Left ventricle myocardium inferior (tissue), 1 donor: ENCODE measurements around the gene ADAD1. TPM values are rescaled to one million over a fixed set of nuclear protein-coding genes. Genes with fewer than 3 reads are reported as not detected.

Experiments
- DNase-seq: peaks from one replicate; pipeline ENCODE4 v3.0.0-alpha.2; 2020
- H3K27ac ChIP-seq: fragments of 200-600 bp; replicated peaks from 2 replicates; pipeline ENCODE4 v1.8.0; 2021
- H3K27me3 ChIP-seq: fragments of 200-600 bp; 2 replicates; pipeline ENCODE4 v1.8.0; 2021; ENCODE audit warnings: low read depth
- H3K36me3 ChIP-seq: fragments of 200-600 bp; 2 replicates; pipeline ENCODE4 v1.8.0; 2021
- H3K4me1 ChIP-seq: fragments of 200-600 bp; 2 replicates; pipeline ENCODE4 v1.8.0; 2021
- H3K4me3 ChIP-seq: fragments of 200-600 bp; 2 replicates; pipeline ENCODE4 v1.8.0; 2021; ENCODE audit warnings: mild to moderate bottlenecking, moderate library complexity
- H3K9me3 ChIP-seq: fragments of 200-600 bp; replicated peaks from 2 replicates; pipeline ENCODE4 v1.8.0; 2021
- intact Hi-C: fragments of 100-400 bp; cut with micrococcal nuclease; formaldehyde crosslinking; loops from one replicate; pipeline ENCODE4 v1.11.0; 2022
- total RNA-seq: library from RNA; stranded (reverse); fragmentation: NEBNext Ultra II Directional; extraction: Animal tissue kit (Norgen Biotek cat#: 25700); gene quantifications from one replicate; pipeline ENCODE4 v1.2.1, GENCODE V29; 2021
- TF ChIP-seq, protein P1 (sequence below): fragments of 200-600 bp; IDR thresholded peaks from 2 replicates; pipeline ENCODE4 v1.8.0; 2021; ENCODE audit warnings: antibody characterized with exemption, mild to moderate bottlenecking, borderline replicate concordance
- donor health status: DM: no; HTN: yes; CAD: no; lungs with severe emphysema.

Gene ADAD1
- total RNA-seq, 1 donor from 2014 or later, result not detected

DNA sequence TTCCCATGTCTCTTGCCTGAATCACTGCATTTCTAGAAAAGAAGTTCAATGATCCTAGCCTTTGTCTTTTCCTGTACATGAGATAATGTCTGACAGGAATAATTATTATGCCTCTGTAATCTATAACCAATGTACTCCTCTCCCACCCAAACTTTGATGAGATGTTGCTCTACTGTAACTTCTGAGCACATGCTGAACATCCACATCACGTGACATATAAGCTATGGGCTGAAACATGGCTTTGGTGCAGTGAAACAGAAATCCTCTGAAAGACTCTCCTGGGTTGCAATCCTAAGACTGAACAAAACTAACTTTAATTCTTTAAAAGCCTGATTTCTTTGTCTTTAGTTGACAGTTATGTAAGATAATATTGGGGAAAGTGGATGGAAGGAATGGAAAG is 1.5 kb upstream of the ADAD1 start:
- no peaks in the 10 kb centered on the region for H3K27me3 ChIP-seq
- intact Hi-C loops, result no loop called here
- no peak overlapping the region for H3K27ac ChIP-seq
- H3K36me3 ChIP-seq, result no peaks in the 10 kb centered on the region
- DNase-seq, result no peak
- H3K4me3 ChIP-seq, result no peak overlapping the region
- no peaks in the 10 kb centered on the region for H3K4me1 ChIP-seq
- TF ChIP-seq, protein P1, sequence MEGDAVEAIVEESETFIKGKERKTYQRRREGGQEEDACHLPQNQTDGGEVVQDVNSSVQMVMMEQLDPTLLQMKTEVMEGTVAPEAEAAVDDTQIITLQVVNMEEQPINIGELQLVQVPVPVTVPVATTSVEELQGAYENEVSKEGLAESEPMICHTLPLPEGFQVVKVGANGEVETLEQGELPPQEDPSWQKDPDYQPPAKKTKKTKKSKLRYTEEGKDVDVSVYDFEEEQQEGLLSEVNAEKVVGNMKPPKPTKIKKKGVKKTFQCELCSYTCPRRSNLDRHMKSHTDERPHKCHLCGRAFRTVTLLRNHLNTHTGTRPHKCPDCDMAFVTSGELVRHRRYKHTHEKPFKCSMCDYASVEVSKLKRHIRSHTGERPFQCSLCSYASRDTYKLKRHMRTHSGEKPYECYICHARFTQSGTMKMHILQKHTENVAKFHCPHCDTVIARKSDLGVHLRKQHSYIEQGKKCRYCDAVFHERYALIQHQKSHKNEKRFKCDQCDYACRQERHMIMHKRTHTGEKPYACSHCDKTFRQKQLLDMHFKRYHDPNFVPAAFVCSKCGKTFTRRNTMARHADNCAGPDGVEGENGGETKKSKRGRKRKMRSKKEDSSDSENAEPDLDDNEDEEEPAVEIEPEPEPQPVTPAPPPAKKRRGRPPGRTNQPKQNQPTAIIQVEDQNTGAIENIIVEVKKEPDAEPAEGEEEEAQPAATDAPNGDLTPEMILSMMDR, result no peak
- peaks cover 8% of the 10 kb centered on the region for H3K9me3 ChIP-seq

DNA sequence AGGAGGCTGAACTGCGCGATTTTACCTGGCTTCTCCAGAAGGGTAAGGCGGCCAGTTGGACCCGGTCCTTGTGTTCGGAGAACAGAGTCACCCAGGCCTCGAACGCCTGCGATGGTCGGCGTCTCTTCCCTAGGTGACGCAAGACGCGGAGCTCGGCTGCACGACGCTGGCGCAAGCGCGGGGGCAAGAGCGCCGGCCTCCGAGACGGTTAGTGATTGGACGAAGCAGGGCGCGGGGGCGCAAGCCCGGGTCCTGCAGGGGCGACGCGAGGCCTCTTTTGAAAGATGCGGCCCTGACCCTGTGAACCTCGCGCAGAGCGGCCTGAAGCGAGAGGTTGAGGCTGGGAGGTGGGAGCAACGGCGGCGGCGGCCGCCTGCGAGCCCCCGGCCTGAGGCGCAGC is 428 bp downstream of the ADAD1 start:
- no peaks in the 10 kb centered on the region for H3K36me3 ChIP-seq
- peaks cover 8% of the 10 kb centered on the region for H3K9me3 ChIP-seq
- TF ChIP-seq, protein P1, result no peak
- no peaks in the 10 kb centered on the region for H3K27me3 ChIP-seq
- no peak overlapping the region for H3K27ac ChIP-seq
- no peak for DNase-seq
- no peaks in the 10 kb centered on the region for H3K4me1 ChIP-seq
- intact Hi-C loops, result no loop called here
- no peak overlapping the region for H3K4me3 ChIP-seq

DNA sequence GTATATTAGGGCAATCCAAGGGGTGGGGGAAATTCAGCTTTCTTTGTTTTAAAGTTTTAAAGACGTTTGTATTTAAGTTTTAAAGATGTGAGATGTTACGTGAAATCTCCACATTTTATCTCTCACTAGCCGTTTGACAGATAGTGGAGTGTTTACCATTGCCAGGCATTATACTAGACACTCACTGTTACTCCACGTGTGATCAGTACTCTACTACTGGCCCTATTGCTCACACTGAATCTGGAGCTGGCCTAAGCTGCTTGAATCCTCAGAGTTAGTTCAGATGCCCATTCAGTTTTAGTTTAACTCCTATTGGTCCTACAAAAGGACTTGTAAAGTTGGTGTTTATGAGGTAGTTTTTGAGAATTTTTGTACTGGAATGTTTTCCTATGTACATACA is 4.5 kb downstream of the ADAD1 start:
- intact Hi-C loops, result no loop called here
- H3K4me3 ChIP-seq, result no peak overlapping the region
- TF ChIP-seq, protein P1, result no peak
- H3K36me3 ChIP-seq, result no peaks in the 10 kb centered on the region
- DNase-seq, result no peak
- H3K9me3 ChIP-seq, result peaks cover 36% of the 10 kb centered on the region
- no peaks in the 10 kb centered on the region for H3K27me3 ChIP-seq
- no peak overlapping the region for H3K27ac ChIP-seq
- no peaks in the 10 kb centered on the region for H3K4me1 ChIP-seq

- TF ChIP-seq, protein P1, result no peak
- Histone ChIP-seq H3K9me3 (peaks cover 43% of the 10 kb centered on the region), H3K4me1 (no peaks in the 10 kb centered on the region), H3K27me3 (no peaks in the 10 kb centered on the region), H3K36me3 (no peaks in the 10 kb centered on the region), H3K4me3 (no peak overlapping the region), H3K27ac (no peak overlapping the region)
- intact Hi-C loops, result no loop called here
- no peak for DNase-seq
Observed at GRCh38 chr4:122384245-122384644, 5.4 kb downstream of the ADAD1 start.

GRCh38 chr4:122393276-122393675 is 14.5 kb downstream of the ADAD1 start:
- H3K9me3 ChIP-seq, result peaks cover 13% of the 10 kb centered on the region
- no peaks in the 10 kb centered on the region for H3K27me3 ChIP-seq
- intact Hi-C loops, result no loop called here
- TF ChIP-seq, protein P1, result no peak
- H3K36me3 ChIP-seq, result no peaks in the 10 kb centered on the region
- no peak overlapping the region for H3K27ac ChIP-seq
- DNase-seq, result no peak
- no peaks in the 10 kb centered on the region for H3K4me1 ChIP-seq
- H3K4me3 ChIP-seq, result no peak overlapping the region

GRCh38 chr4:122403861-122404260 is 25.1 kb downstream of the ADAD1 start:
- no peak for DNase-seq
- Histone ChIP-seq H3K27ac (no peak overlapping the region), H3K4me3 (no peak overlapping the region), H3K9me3 (no peaks in the 10 kb centered on the region), H3K36me3 (no peaks in the 10 kb centered on the region), H3K4me1 (no peaks in the 10 kb centered on the region), H3K27me3 (peaks cover 4% of the 10 kb centered on the region)
- intact Hi-C loops, result no loop called here
- TF ChIP-seq, protein P1, result no peak
